ENCODE measurements around the gene RPS21.

- no peak for TF ChIP-seq CTCF (conservative IDR thresholded peaks at IDR 0.05; ENCODE audit: low read length)
- no peak for TF ChIP-seq EZH2phosphoT487 (IDR thresholded peaks at IDR 0.05; ENCODE audit: borderline replicate concordance)
Measured at GRCh38 chr20:62359491-62360121, 27.3 kb upstream of the RPS21 start.

All from Loucy (cell line).